Endothelial cell of umbilical vein (primary cell): ENCODE measurements around the gene RARA. TPM values are rescaled to one million over a fixed set of nuclear protein-coding genes. Genes with fewer than 3 reads are reported as not detected.

Experiments
- BruUV-seq: library from RNA; stranded (reverse); fragments of 400-500 nt; replicated peaks from 2 replicates; lab custom pipeline; 2021; lab: Mats Ljungman, UMichigan
- CTCF ChIA-PET: fragments of 300-600, 350-600 bp; sonication (Branson Sonifier 250); formaldehyde crosslinking; loops from one replicate; lab custom pipeline; 2021; ENCODE audit warnings: antibody characterized with exemption, inconsistent platforms; lab: Charles Lee
- POLR2A ChIA-PET: fragments of 300-600, 350-600 bp; sonication (Branson Sonifier 250); formaldehyde crosslinking; loops from one replicate; lab custom pipeline; 2021; ENCODE audit warnings: antibody characterized with exemption, inconsistent platforms; lab: Charles Lee
- DNase-seq: peaks from one replicate; pipeline ENCODE4 v3.0.0-alpha.2; 2011; ENCODE audit warnings: low read depth, low spot score
- FAIRE-seq: peaks from 2 replicates; lab custom pipeline; 2011; peaks lifted over from hg19 to GRCh38; lab: Jason Lieb, UNC
- H2AFZ ChIP-seq: 2 replicates; pipeline ENCODE4 v1.6.0; 2012; ENCODE audit warnings: low read depth, low read length, control low read depth, inconsistent platforms
- H3K27ac ChIP-seq: 2 replicates; pipeline ENCODE4 v1.5.1; 2011; ENCODE audit warnings: low read depth, mild to moderate bottlenecking, control low read depth, low read length, moderate library complexity; ENCODE audit not compliant: insufficient read depth
- H3K27me3 ChIP-seq, 2 experiments: 2 replicates each; pipeline versions ENCODE4 v1.6.0 to v1.6.1; 2011; ENCODE audit warnings: low read length in 2 of 2, mixed read lengths in 1 of 2; ENCODE audit not compliant: control insufficient read depth in 2 of 2, insufficient read depth in 2 of 2
- H3K36me3 ChIP-seq, 2 experiments: 2 replicates in 1 of 2; 3 replicates in 1 of 2; pipeline ENCODE4 v1.5.1; 2011; ENCODE audit warnings: low read length in 2 of 2, mild to moderate bottlenecking in 1 of 2, moderate library complexity in 1 of 2; ENCODE audit not compliant: control insufficient read depth in 2 of 2, insufficient read depth in 2 of 2; ENCODE audit errors: extremely low read depth in 1 of 2
- H3K4me1 ChIP-seq: 3 replicates; pipeline ENCODE4 v1.5.1; 2011; ENCODE audit warnings: mild to moderate bottlenecking, low read length; ENCODE audit not compliant: control insufficient read depth, insufficient read depth; ENCODE audit errors: extremely low read depth
- H3K4me2 ChIP-seq: 2 replicates; pipeline ENCODE4 v1.6.1; 2011; ENCODE audit warnings: low read length, control low read depth, mixed read lengths; ENCODE audit not compliant: insufficient read depth
- H3K4me3 ChIP-seq, 3 experiments: fragments of 200-600 bp in 1 of 3; sonication (generic), shearing (Covaris generic) in 1 of 3; replicated peaks in 1 of 3; 2 replicates each; pipeline ENCODE4 v1.5.1; 2011 to 2016; ENCODE audit warnings: control low read depth in 3 of 3, low read length in 3 of 3, mild to moderate bottlenecking in 2 of 3, inconsistent platforms in 1 of 3, low read depth in 1 of 3, moderate library complexity in 1 of 3; ENCODE audit not compliant: insufficient read depth in 1 of 3
- H3K79me2 ChIP-seq: 2 replicates; pipeline ENCODE4 v1.6.0; 2012; ENCODE audit warnings: low read length, inconsistent platforms; ENCODE audit not compliant: control insufficient read depth, insufficient read depth
- H3K9ac ChIP-seq: replicated peaks from 2 replicates; pipeline ENCODE3; 2011; ENCODE audit warnings: low read length, control low read depth; ENCODE audit not compliant: insufficient read depth; ENCODE audit errors: extremely low read depth
- H3K9me1 ChIP-seq: replicated peaks from 3 replicates; pipeline ENCODE4 v1.6.0; 2011; ENCODE audit warnings: mild to moderate bottlenecking, low read length; ENCODE audit not compliant: control insufficient read depth, insufficient read depth; ENCODE audit errors: extremely low read depth
- H3K9me3 ChIP-seq: replicated peaks from 2 replicates; pipeline ENCODE4 v1.5.1; 2012; ENCODE audit warnings: low read length, inconsistent platforms; ENCODE audit not compliant: control insufficient read depth, insufficient read depth
- H4K20me1 ChIP-seq: replicated peaks from 2 replicates; pipeline ENCODE3; 2011; ENCODE audit warnings: mild to moderate bottlenecking, low read length; ENCODE audit not compliant: control insufficient read depth, insufficient read depth; ENCODE audit errors: extremely low read depth
- EZH2 ChIP-seq: IDR thresholded peaks from 2 replicates; pipeline ENCODE4 v1.6.1; 2012; ENCODE audit warnings: borderline replicate concordance, low read depth, mild to moderate bottlenecking, moderate library complexity, low read length, inconsistent platforms; ENCODE audit not compliant: severe bottlenecking
- GATA2 ChIP-seq: IDR thresholded peaks from 2 replicates; pipeline ENCODE4 v1.7.0; 2011; ENCODE audit warnings: low read depth, mild to moderate bottlenecking, moderate library complexity, mixed read lengths, low read length; ENCODE audit not compliant: insufficient read length, insufficient read depth
- JUN ChIP-seq: IDR thresholded peaks from 2 replicates; pipeline ENCODE4 v1.6.1; 2011; ENCODE audit warnings: borderline replicate concordance, low read depth; ENCODE audit not compliant: insufficient read length, insufficient read depth
- MYC ChIP-seq: IDR thresholded peaks from one replicate; pipeline ENCODE4 v1.6.1; 2011; ENCODE audit warnings: mild to moderate bottlenecking, low read depth, low read length
- POLR2A ChIP-seq: IDR thresholded peaks from 2 replicates; pipeline ENCODE4 v1.6.1; 2012; ENCODE audit warnings: low read depth, mild to moderate bottlenecking, control low read depth, low read length
- POLR2AphosphoS5 ChIP-seq: IDR thresholded peaks from 2 replicates; pipeline ENCODE4 v1.6.1; 2012; ENCODE audit warnings: low read depth, mild to moderate bottlenecking, control low read depth, low read length, moderate library complexity; ENCODE audit not compliant: insufficient read depth
- dilution Hi-C: fragments of 300-500 bp; cut with MboI; formaldehyde crosslinking; loops from one replicate; pipeline ENCODE4 v1.15.0; 2019; ENCODE audit warnings: low sequenced_read_pairs; ENCODE audit not compliant: extremely low pct_ligation_motif_present
- intact Hi-C: fragments of 100-400 bp; cut with micrococcal nuclease; formaldehyde crosslinking; loops from one replicate; pipeline ENCODE4 v1.10.0; 2022
- polyA plus RNA-seq, 4 experiments: library from polyadenylated mRNA; depleted of rRNA in 3 of 4; stranded (reverse) in 3 of 4; unstranded in 1 of 4; fragments of >200 nt; gene quantifications; 2 replicates each; pipeline versions ENCODE4 v1.2.1 to v1.2.3, GENCODE V29; 2011 to 2012; ENCODE audit warnings: missing spikeins in 1 of 4
- total RNA-seq: library from RNA; stranded (reverse); gene quantifications from 2 replicates; pipeline ENCODE4 v1.2.3, GENCODE V29; 2021

The RARA gene
- total and polyA plus RNA-seq, 2 donors (not counting 3 experiments of a cell fraction or from before 2014, with no cell fraction given) = 11.9 to 37.8 TPM

DNA sequence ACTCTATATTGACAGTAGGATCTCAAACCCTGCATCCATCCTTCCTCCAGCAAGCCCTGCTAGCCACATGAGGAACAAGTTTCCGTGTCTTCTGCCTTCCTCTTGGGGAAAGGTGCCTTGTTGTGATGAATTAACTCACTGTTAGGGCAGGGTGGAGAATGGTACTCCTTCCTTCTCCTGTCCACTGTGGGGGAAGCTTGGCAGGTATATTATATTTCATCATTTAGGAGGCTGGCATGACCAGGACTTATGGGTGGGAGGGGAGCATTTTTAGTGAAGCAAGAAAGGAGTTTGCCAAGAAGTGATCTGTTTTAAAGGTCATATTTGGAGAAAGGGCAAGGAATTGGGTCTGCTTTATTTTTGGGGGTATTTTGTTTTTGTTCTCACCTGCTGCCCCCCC, 30.6 kb upstream of the RARA start:
- H3K27ac ChIP-seq = no peak overlapping the region
- no peak overlapping the region for H3K4me3 ChIP-seq
- H4K20me1 ChIP-seq = no peaks in the 10 kb centered on the region
- intact Hi-C loops = loop anchor here (10.0 kb wide), 1 partner anchor 746 kb away; the partner anchor contains the start of gene KRTAP1-5
- no TSS peak for BruUV-seq
- no peak overlapping the region for H3K9ac ChIP-seq
- peaks cover 3% of the 10 kb centered on the region for H3K4me1 ChIP-seq
- H3K36me3 ChIP-seq = peaks cover 10 to 35% of the 10 kb centered on the region in 2 experiments
- no peak for FAIRE-seq
- no peak overlapping the region for H2AFZ ChIP-seq
- no peaks in the 10 kb centered on the region for H3K27me3 ChIP-seq
- ChIA-PET POLR2A (no interaction called here), CTCF (no interaction called here)
- no peak for TF ChIP-seq GATA2
- TF ChIP-seq POLR2A = no peak
- no peak for TF ChIP-seq JUN
- TF ChIP-seq POLR2AphosphoS5 = no peak
- no peak for TF ChIP-seq MYC
- H3K79me2 ChIP-seq = no peaks in the 10 kb centered on the region
- DNase-seq = no peak
- H3K4me2 ChIP-seq = no peak overlapping the region
- dilution Hi-C loops = no loop called here
- H3K9me1 ChIP-seq = no peaks in the 10 kb centered on the region
- H3K9me3 ChIP-seq = no peaks in the 10 kb centered on the region

DNA sequence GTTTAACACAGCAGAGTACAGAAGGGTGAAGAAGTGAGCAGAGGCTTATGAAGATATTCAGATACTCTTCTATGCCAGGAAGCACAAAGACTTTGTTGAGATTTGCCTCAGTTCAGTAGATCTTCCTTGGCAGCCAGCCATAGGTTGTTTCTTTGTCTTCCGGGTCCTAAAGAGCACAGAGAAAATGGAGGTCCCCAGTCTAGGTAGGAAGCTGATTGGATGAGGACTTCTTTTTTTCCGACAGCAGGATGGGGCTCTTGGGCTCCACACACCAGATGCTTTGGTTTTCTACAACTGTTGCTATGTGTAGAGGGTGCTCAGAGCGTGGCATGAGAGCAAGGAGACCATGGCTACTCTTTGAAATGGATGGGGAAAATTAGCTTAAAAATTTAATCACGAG, 29.6 kb upstream of the RARA start:
- no peaks in the 10 kb centered on the region for H3K27me3 ChIP-seq
- H3K9me1 ChIP-seq = no peaks in the 10 kb centered on the region
- no peak for DNase-seq
- peaks cover 13% of the 10 kb centered on the region for H3K4me1 ChIP-seq
- no peak overlapping the region for H3K4me2 ChIP-seq
- no peak overlapping the region for H3K27ac ChIP-seq
- no peak overlapping the region for H3K4me3 ChIP-seq
- no peaks in the 10 kb centered on the region for H4K20me1 ChIP-seq
- no TSS peak for BruUV-seq
- ChIA-PET CTCF (interaction anchor here (0.7 kb wide), 1 partner anchor 63 kb away, joined by 3 read pairs; no protein-coding TSS in a partner anchor), POLR2A (no interaction called here)
- peaks cover 10 to 30% of the 10 kb centered on the region in 2 experiments for H3K36me3 ChIP-seq
- H3K9ac ChIP-seq = no peak overlapping the region
- no peaks in the 10 kb centered on the region for H3K9me3 ChIP-seq
- intact Hi-C loops (loop anchor here (10.0 kb wide), 1 partner anchor 745 kb away; the partner anchor contains the start of gene KRTAP1-5), dilution Hi-C loops (no loop called here)
- no peaks in the 10 kb centered on the region for H3K79me2 ChIP-seq
- no peak for TF ChIP-seq EZH2
- TF ChIP-seq GATA2 = no peak
- TF ChIP-seq JUN = no peak
- no peak for TF ChIP-seq POLR2AphosphoS5
- TF ChIP-seq MYC = no peak
- no peak for FAIRE-seq
- H2AFZ ChIP-seq = no peak overlapping the region
